ENCODE measurements around the gene C9orf72.
A peak's percentile ranks its signal among the peaks of the same experiment; 100 is the strongest.

The C9orf72 gene

GRCh38 chr9:27573634-27574590 lies 631 bp upstream of the C9orf72 start:
- DNase-seq, result peak; percentile 93

GRCh38 chr9:27572566-27572917 lies 739 bp downstream of the C9orf72 start:
- peak; percentile 52 for DNase-seq

GRCh38 chr9:27572061-27572460 lies 1.2 kb downstream of the C9orf72 start:
- no peak for DNase-seq

GRCh38 chr9:27571011-27571410 lies 2.3 kb downstream of the C9orf72 start:
- no peak for DNase-seq

GRCh38 chr9:27569406-27569805 lies 3.9 kb downstream of the C9orf72 start:
- no peak for DNase-seq

GRCh38 chr9:27566118-27566517 lies 7.2 kb downstream of the C9orf72 start:
- no peak for DNase-seq

GRCh38 chr9:27565696-27566095 lies 7.6 kb downstream of the C9orf72 start:
- DNase-seq, result no peak

- no peak for DNase-seq
Measured at GRCh38 chr9:27564670-27565069, 8.6 kb downstream of the C9orf72 start.

GRCh38 chr9:27563738-27564430 lies 9.4 kb downstream of the C9orf72 start:
- DNase-seq, result no peak

GRCh38 chr9:27561685-27562084 lies 11.6 kb downstream of the C9orf72 start:
- no peak for DNase-seq

GRCh38 chr9:27560457-27560856 lies 12.8 kb downstream of the C9orf72 start:
- no peak for DNase-seq

GRCh38 chr9:27558307-27558706 lies 15.0 kb downstream of the C9orf72 start:
- DNase-seq, result no peak

GRCh38 chr9:27556470-27556869 lies 16.8 kb downstream of the C9orf72 start:
- DNase-seq, result no peak

- DNase-seq, result no peak
Measured at GRCh38 chr9:27554712-27555111, 18.6 kb downstream of the C9orf72 start.

GRCh38 chr9:27549196-27549755 lies 24.0 kb downstream of the C9orf72 start:
- no peak for DNase-seq

GRCh38 chr9:27548055-27548741 lies 25.1 kb downstream of the C9orf72 start:
- no peak for DNase-seq

GRCh38 chr9:27545471-27545870 lies 27.8 kb downstream of the C9orf72 start:
- DNase-seq, result no peak

GRCh38 chr9:27542508-27542907 lies 30.8 kb downstream of the C9orf72 start:
- DNase-seq, result no peak

- no peak for DNase-seq
Measured at GRCh38 chr9:27541740-27542139, 31.5 kb downstream of the C9orf72 start.

- DNase-seq, result no peak
Measured at GRCh38 chr9:27540502-27540901, 32.8 kb downstream of the C9orf72 start.

- no peak for DNase-seq
Measured at GRCh38 chr9:27539479-27540441, 33.5 kb downstream of the C9orf72 start.

GRCh38 chr9:27538647-27539046 lies 34.6 kb downstream of the C9orf72 start:
- no peak for DNase-seq
